HepG2 (cell line): ENCODE results near the gene GAS2. TPM values are rescaled to one million over a fixed set of nuclear protein-coding genes. Genes with fewer than 3 reads are reported as not detected.

Source experiments
- EHMT2 ChIP-seq: fragments of 200-600 bp; sonication (generic); IDR thresholded peaks from 2 replicates; pipeline ENCODE4 v1.7.0; 2017; ENCODE audit warnings: antibody characterized with exemption, low read depth, low read length, borderline replicate concordance
- HMGA1 ChIP-seq: sonication (generic); formaldehyde crosslinking; conservative IDR thresholded peaks from 2 replicates; pipeline ENCODE4 v1.4.0; 2020; ENCODE audit warnings: missing genetic modification reagents
- ISL2 ChIP-seq: sonication (generic); formaldehyde crosslinking; IDR thresholded peaks from 2 replicates; pipeline ENCODE4 v1.5.0; 2020; ENCODE audit warnings: missing genetic modification reagents
- MIXL1 ChIP-seq: IDR thresholded peaks from 2 replicates; pipeline ENCODE4 v1.6.1; 2016
- NR2F2 ChIP-seq: IDR thresholded peaks from 2 replicates; pipeline ENCODE4 v1.6.1; 2012; ENCODE audit warnings: low read depth, inconsistent platforms, borderline replicate concordance
- RBFOX2 ChIP-seq: fragments of 200-400 bp; formaldehyde crosslinking; IDR thresholded peaks from 2 replicates; pipeline ENCODE4 v1.6.1; 2017; ENCODE audit warnings: low read depth, mild to moderate bottlenecking, low read length
- SIX1 ChIP-seq: sonication (generic); formaldehyde crosslinking; IDR thresholded peaks from 2 replicates; pipeline ENCODE4 v1.4.0; 2020; ENCODE audit warnings: missing genetic modification reagents, borderline replicate concordance
- YEATS4 ChIP-seq: sonication (generic); formaldehyde crosslinking; IDR thresholded peaks from 2 replicates; pipeline ENCODE4 v1.4.0; 2020; ENCODE audit warnings: missing genetic modification reagents, borderline replicate concordance
- ZBTB21 ChIP-seq: sonication (generic); formaldehyde crosslinking; IDR thresholded peaks from 2 replicates; pipeline ENCODE4 v1.4.0; 2020; ENCODE audit warnings: missing genetic modification reagents
- ZNF292 ChIP-seq: sonication (generic); formaldehyde crosslinking; IDR thresholded peaks from 2 replicates; pipeline ENCODE4 v1.8.1; 2022; ENCODE audit warnings: mild to moderate bottlenecking, low read depth, missing genetic modification reagents, borderline replicate concordance
- ZNF446 ChIP-seq: sonication (generic); formaldehyde crosslinking; IDR thresholded peaks from 2 replicates; pipeline ENCODE4 v1.5.0; 2020; ENCODE audit warnings: mild to moderate bottlenecking, missing genetic modification reagents
- ZNF556 ChIP-seq: sonication (generic); formaldehyde crosslinking; IDR thresholded peaks from 2 replicates; pipeline ENCODE4 v1.4.0; 2020; ENCODE audit warnings: mild to moderate bottlenecking, missing genetic modification reagents, borderline replicate concordance
- ZNF614 ChIP-seq: IDR thresholded peaks from 2 replicates; pipeline ENCODE4 v1.6.1; 2018; ENCODE audit warnings: missing biosample characterization, missing genetic modification reagents, inconsistent platforms, borderline replicate concordance
- ZNF652 ChIP-seq: IDR thresholded peaks from 2 replicates; pipeline ENCODE4 v1.6.1; 2016; ENCODE audit warnings: low read depth, borderline replicate concordance
- ZSCAN9 ChIP-seq: IDR thresholded peaks from 2 replicates; pipeline ENCODE4 v1.6.1; 2016; ENCODE audit warnings: borderline replicate concordance
- polyA plus RNA-seq, 8 experiments: library from polyadenylated mRNA; depleted of rRNA in 3 of 8; stranded (reverse) in 7 of 8; unstranded in 1 of 8; fragments of >200 nt; fragmentation: Illumina TruSeq in 4 of 8; extraction: Trizol in 4 of 8; gene quantifications; 2 replicates each; pipeline versions ENCODE4 v1.2.1 to v1.2.3, GENCODE V29; 2011 to 2016; ENCODE audit warnings: low read depth in 4 of 8, missing spikeins in 1 of 8, mixed read lengths in 1 of 8; ENCODE audit not compliant: insufficient read depth in 1 of 8
- total RNA-seq, 5 experiments: library from RNA; depleted of rRNA; stranded (reverse); fragments of >200 nt; fragmentation: Illumina TruSeq; extraction: Trizol; gene quantifications; 2 replicates each; pipeline ENCODE4 v1.2.3, GENCODE V29; 2016; ENCODE audit warnings: low read depth in 1 of 5
- TF ChIP-seq, protein P1 (sequence below): sonication (generic); formaldehyde crosslinking; IDR thresholded peaks from 2 replicates; pipeline ENCODE4 v1.5.1; 2020; ENCODE audit warnings: mild to moderate bottlenecking, missing genetic modification reagents, moderate library complexity
- TF ChIP-seq, protein P2 (sequence below): IDR thresholded peaks from 2 replicates; pipeline ENCODE4 v1.4.0; 2020; ENCODE audit warnings: mild to moderate bottlenecking, missing genetic modification reagents
- TF ChIP-seq, protein P3 (sequence below): sonication (generic); formaldehyde crosslinking; IDR thresholded peaks from 2 replicates; pipeline ENCODE4 v1.5.0; 2020; ENCODE audit warnings: missing genetic modification reagents

The GAS2 gene
- total and polyA plus RNA-seq, 2 of the 13 experiments (the other 11 are each of a cell fraction or from before 2014, with no cell fraction given): 26.0 to 85.1 TPM

- no peak for TF ChIP-seq ZNF292
- 0 out of 2 replicates have a peak, but pooled peaks have one; percentile 15 for TF ChIP-seq ZNF652 (CRISPR knock-in tag)
- TF ChIP-seq ZBTB21: peak; percentile 84; the same call in 1 of the 2 replicates
- 0 out of 2 replicates have a peak, but pooled peaks have one; percentile 39 for TF ChIP-seq ZSCAN9 (CRISPR knock-in tag)
- no peak for TF ChIP-seq ZNF556
- peak; percentile 29; the same call in 1 of the 2 replicates for TF ChIP-seq ZNF614
- peak; percentile 70 for TF ChIP-seq RBFOX2
- peak; percentile 24; the same call in 1 of the 2 replicates for TF ChIP-seq MIXL1
- TF ChIP-seq, protein P1, sequence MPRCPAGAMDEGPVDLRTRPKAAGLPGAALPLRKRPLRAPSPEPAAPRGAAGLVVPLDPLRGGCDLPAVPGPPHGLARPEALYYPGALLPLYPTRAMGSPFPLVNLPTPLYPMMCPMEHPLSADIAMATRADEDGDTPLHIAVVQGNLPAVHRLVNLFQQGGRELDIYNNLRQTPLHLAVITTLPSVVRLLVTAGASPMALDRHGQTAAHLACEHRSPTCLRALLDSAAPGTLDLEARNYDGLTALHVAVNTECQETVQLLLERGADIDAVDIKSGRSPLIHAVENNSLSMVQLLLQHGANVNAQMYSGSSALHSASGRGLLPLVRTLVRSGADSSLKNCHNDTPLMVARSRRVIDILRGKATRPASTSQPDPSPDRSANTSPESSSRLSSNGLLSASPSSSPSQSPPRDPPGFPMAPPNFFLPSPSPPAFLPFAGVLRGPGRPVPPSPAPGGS (CRISPR knock-in tag): no peak
- TF ChIP-seq EHMT2: 0 out of 2 replicates have a peak, but pooled peaks have one; percentile 11
- TF ChIP-seq NR2F2: peak; percentile 58; the same call in 1 of the 2 replicates
- TF ChIP-seq, protein P2, sequence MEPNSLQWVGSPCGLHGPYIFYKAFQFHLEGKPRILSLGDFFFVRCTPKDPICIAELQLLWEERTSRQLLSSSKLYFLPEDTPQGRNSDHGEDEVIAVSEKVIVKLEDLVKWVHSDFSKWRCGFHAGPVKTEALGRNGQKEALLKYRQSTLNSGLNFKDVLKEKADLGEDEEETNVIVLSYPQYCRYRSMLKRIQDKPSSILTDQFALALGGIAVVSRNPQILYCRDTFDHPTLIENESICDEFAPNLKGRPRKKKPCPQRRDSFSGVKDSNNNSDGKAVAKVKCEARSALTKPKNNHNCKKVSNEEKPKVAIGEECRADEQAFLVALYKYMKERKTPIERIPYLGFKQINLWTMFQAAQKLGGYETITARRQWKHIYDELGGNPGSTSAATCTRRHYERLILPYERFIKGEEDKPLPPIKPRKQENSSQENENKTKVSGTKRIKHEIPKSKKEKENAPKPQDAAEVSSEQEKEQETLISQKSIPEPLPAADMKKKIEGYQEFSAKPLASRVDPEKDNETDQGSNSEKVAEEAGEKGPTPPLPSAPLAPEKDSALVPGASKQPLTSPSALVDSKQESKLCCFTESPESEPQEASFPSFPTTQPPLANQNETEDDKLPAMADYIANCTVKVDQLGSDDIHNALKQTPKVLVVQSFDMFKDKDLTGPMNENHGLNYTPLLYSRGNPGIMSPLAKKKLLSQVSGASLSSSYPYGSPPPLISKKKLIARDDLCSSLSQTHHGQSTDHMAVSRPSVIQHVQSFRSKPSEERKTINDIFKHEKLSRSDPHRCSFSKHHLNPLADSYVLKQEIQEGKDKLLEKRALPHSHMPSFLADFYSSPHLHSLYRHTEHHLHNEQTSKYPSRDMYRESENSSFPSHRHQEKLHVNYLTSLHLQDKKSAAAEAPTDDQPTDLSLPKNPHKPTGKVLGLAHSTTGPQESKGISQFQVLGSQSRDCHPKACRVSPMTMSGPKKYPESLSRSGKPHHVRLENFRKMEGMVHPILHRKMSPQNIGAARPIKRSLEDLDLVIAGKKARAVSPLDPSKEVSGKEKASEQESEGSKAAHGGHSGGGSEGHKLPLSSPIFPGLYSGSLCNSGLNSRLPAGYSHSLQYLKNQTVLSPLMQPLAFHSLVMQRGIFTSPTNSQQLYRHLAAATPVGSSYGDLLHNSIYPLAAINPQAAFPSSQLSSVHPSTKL: peak; percentile 78; the same call in 1 of the 2 replicates
- TF ChIP-seq ZNF446 (CRISPR knock-in tag): no peak
- TF ChIP-seq YEATS4: peak; percentile 25; the same call in 1 of the 2 replicates
- TF ChIP-seq, protein P3, sequence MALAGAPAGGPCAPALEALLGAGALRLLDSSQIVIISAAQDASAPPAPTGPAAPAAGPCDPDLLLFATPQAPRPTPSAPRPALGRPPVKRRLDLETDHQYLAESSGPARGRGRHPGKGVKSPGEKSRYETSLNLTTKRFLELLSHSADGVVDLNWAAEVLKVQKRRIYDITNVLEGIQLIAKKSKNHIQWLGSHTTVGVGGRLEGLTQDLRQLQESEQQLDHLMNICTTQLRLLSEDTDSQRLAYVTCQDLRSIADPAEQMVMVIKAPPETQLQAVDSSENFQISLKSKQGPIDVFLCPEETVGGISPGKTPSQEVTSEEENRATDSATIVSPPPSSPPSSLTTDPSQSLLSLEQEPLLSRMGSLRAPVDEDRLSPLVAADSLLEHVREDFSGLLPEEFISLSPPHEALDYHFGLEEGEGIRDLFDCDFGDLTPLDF (CRISPR knock-in tag): 0 out of 2 replicates have a peak, but pooled peaks have one; percentile 24
- no peak; the same call in 1 of the 2 replicates for TF ChIP-seq SIX1 (CRISPR knock-in tag)
- peak; percentile 71; the same call in 1 of the 2 replicates for TF ChIP-seq ISL2 (CRISPR knock-in tag)
- TF ChIP-seq HMGA1 (CRISPR knock-in tag): no peak
Observed at GRCh38 chr11:22674470-22675439, 8.3 kb downstream of the GAS2 start (continued).
